Stomach (tissue), 4 donors: Measurements from ENCODE around the gene CCDC73.

ENCODE experiments used
- CTCF ChIP-seq, 7 experiments: fragments of 450-650 bp in 4 of 7; fragments of 200-600 bp in 3 of 7; sonication (generic) in 3 of 7; IDR thresholded peaks; one replicate each; pipeline ENCODE4 v1.5.1; 2016 to 2019; ENCODE audit warnings: antibody characterized with exemption in 7 of 7, control low read depth in 2 of 7, mild to moderate bottlenecking in 1 of 7
- POLR2A ChIP-seq, 4 donors: fragments of 450-650 bp; IDR thresholded peaks; one replicate each; pipeline ENCODE4 v1.6.1; 2016; ENCODE audit warnings: antibody characterized with exemption in 4 of 4, control low read depth in 2 of 4, mild to moderate bottlenecking in 1 of 4, moderate library complexity in 1 of 4

GRCh38 chr11:32705309-32706033, 89.0 kb downstream of the CCDC73 start:
- TF ChIP-seq POLR2A (IDR thresholded peaks at IDR 0.05), result no peak
- no peak for TF ChIP-seq CTCF (IDR thresholded peaks at IDR 0.05)
